HepG2 (cell line): ENCODE measurements around the gene SMIM13. TPM values are rescaled to one million over a fixed set of nuclear protein-coding genes. Genes with fewer than 3 reads are reported as not detected.

ENCODE experiments used
- HMGXB3 ChIP-seq: sonication (generic); formaldehyde crosslinking; IDR thresholded peaks from 2 replicates; pipeline ENCODE4 v1.4.0; 2020; ENCODE audit warnings: missing genetic modification reagents, borderline replicate concordance
- HOXA5 ChIP-seq: sonication (generic); formaldehyde crosslinking; IDR thresholded peaks from 2 replicates; pipeline ENCODE4 v1.4.0; 2020; ENCODE audit warnings: missing genetic modification reagents
- MAX ChIP-seq: IDR thresholded peaks from 2 replicates; pipeline ENCODE4 v1.6.1; 2012; ENCODE audit warnings: inconsistent platforms
- MED8 ChIP-seq: sonication (generic); formaldehyde crosslinking; IDR thresholded peaks from 2 replicates; pipeline ENCODE4 v1.8.1; 2023; ENCODE audit warnings: mild to moderate bottlenecking, missing genetic modification reagents; ENCODE audit not compliant: insufficient replicate concordance
- WIZ ChIP-seq: sonication (generic); formaldehyde crosslinking; IDR thresholded peaks from 2 replicates; pipeline ENCODE4 v1.5.1; 2020; ENCODE audit warnings: mild to moderate bottlenecking, missing genetic modification reagents
- ZNF121 ChIP-seq: sonication (generic); formaldehyde crosslinking; IDR thresholded peaks from 2 replicates; pipeline ENCODE4 v1.5.0; 2020; ENCODE audit warnings: mild to moderate bottlenecking, missing genetic modification reagents
- ZNF138 ChIP-seq: sonication (generic); formaldehyde crosslinking; IDR thresholded peaks from 2 replicates; pipeline ENCODE4 v1.5.0; 2020; ENCODE audit warnings: mild to moderate bottlenecking, low read depth, missing genetic modification reagents
- ZNF530 ChIP-seq: sonication (generic); formaldehyde crosslinking; IDR thresholded peaks from 2 replicates; pipeline ENCODE4 v1.5.0; 2020; ENCODE audit warnings: low read depth, mild to moderate bottlenecking, missing genetic modification reagents
- ZNF703 ChIP-seq: sonication (generic); formaldehyde crosslinking; IDR thresholded peaks from 2 replicates; pipeline ENCODE4 v1.5.1; 2020; ENCODE audit warnings: missing genetic modification reagents, mild to moderate bottlenecking, moderate library complexity, borderline replicate concordance
- ZNF883 ChIP-seq: sonication (generic); formaldehyde crosslinking; IDR thresholded peaks from 2 replicates; pipeline ENCODE4 v1.5.1; 2020; ENCODE audit warnings: mild to moderate bottlenecking, missing genetic modification reagents; ENCODE audit errors: not compliant biosample characterization
- ZXDC ChIP-seq: sonication (generic); formaldehyde crosslinking; IDR thresholded peaks from 2 replicates; pipeline ENCODE4 v1.5.0; 2020; ENCODE audit warnings: mild to moderate bottlenecking, missing genetic modification reagents
- polyA plus RNA-seq, 8 experiments: library from polyadenylated mRNA; depleted of rRNA in 3 of 8; stranded (reverse) in 7 of 8; unstranded in 1 of 8; fragments of >200 nt; fragmentation: Illumina TruSeq in 4 of 8; extraction: Trizol in 4 of 8; gene quantifications; 2 replicates each; pipeline versions ENCODE4 v1.2.1 to v1.2.3, GENCODE V29; 2011 to 2016; ENCODE audit warnings: low read depth in 4 of 8, missing spikeins in 1 of 8, mixed read lengths in 1 of 8; ENCODE audit not compliant: insufficient read depth in 1 of 8
- total RNA-seq, 5 experiments: library from RNA; depleted of rRNA; stranded (reverse); fragments of >200 nt; fragmentation: Illumina TruSeq; extraction: Trizol; gene quantifications; 2 replicates each; pipeline ENCODE4 v1.2.3, GENCODE V29; 2016; ENCODE audit warnings: low read depth in 1 of 5
- TF ChIP-seq, protein P1 (sequence below): sonication (generic); formaldehyde crosslinking; IDR thresholded peaks from 2 replicates; pipeline ENCODE4 v1.5.0; 2020; ENCODE audit warnings: mild to moderate bottlenecking, missing genetic modification reagents, moderate library complexity
- TF ChIP-seq, protein P2 (sequence below): sonication (generic); formaldehyde crosslinking; IDR thresholded peaks from 2 replicates; pipeline ENCODE4 v1.5.0; 2020; ENCODE audit warnings: mild to moderate bottlenecking, missing genetic modification reagents, borderline replicate concordance

SMIM13 gene
- total and polyA plus RNA-seq, 2 of the 13 experiments (the other 11 are each of a cell fraction or from before 2014, with no cell fraction given): 2.7 to 10.2 TPM

GRCh38 chr6:11143394-11144371, 50.0 kb downstream of the SMIM13 start (continued):
- TF ChIP-seq WIZ (CRISPR knock-in tag): peak; percentile 97
- TF ChIP-seq MAX: peak; percentile 99
- no peak for TF ChIP-seq ZNF138 (CRISPR knock-in tag)
- no peak for TF ChIP-seq HOXA5 (CRISPR knock-in tag)
- peak; percentile 88 for TF ChIP-seq HMGXB3 (CRISPR knock-in tag)
- no peak for TF ChIP-seq ZNF883
- TF ChIP-seq, protein P1, sequence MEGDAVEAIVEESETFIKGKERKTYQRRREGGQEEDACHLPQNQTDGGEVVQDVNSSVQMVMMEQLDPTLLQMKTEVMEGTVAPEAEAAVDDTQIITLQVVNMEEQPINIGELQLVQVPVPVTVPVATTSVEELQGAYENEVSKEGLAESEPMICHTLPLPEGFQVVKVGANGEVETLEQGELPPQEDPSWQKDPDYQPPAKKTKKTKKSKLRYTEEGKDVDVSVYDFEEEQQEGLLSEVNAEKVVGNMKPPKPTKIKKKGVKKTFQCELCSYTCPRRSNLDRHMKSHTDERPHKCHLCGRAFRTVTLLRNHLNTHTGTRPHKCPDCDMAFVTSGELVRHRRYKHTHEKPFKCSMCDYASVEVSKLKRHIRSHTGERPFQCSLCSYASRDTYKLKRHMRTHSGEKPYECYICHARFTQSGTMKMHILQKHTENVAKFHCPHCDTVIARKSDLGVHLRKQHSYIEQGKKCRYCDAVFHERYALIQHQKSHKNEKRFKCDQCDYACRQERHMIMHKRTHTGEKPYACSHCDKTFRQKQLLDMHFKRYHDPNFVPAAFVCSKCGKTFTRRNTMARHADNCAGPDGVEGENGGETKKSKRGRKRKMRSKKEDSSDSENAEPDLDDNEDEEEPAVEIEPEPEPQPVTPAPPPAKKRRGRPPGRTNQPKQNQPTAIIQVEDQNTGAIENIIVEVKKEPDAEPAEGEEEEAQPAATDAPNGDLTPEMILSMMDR (CRISPR knock-in tag): peak; percentile 19; the same call in 1 of the 2 replicates
- no peak for TF ChIP-seq ZNF121 (CRISPR knock-in tag)
- TF ChIP-seq, protein P2, sequence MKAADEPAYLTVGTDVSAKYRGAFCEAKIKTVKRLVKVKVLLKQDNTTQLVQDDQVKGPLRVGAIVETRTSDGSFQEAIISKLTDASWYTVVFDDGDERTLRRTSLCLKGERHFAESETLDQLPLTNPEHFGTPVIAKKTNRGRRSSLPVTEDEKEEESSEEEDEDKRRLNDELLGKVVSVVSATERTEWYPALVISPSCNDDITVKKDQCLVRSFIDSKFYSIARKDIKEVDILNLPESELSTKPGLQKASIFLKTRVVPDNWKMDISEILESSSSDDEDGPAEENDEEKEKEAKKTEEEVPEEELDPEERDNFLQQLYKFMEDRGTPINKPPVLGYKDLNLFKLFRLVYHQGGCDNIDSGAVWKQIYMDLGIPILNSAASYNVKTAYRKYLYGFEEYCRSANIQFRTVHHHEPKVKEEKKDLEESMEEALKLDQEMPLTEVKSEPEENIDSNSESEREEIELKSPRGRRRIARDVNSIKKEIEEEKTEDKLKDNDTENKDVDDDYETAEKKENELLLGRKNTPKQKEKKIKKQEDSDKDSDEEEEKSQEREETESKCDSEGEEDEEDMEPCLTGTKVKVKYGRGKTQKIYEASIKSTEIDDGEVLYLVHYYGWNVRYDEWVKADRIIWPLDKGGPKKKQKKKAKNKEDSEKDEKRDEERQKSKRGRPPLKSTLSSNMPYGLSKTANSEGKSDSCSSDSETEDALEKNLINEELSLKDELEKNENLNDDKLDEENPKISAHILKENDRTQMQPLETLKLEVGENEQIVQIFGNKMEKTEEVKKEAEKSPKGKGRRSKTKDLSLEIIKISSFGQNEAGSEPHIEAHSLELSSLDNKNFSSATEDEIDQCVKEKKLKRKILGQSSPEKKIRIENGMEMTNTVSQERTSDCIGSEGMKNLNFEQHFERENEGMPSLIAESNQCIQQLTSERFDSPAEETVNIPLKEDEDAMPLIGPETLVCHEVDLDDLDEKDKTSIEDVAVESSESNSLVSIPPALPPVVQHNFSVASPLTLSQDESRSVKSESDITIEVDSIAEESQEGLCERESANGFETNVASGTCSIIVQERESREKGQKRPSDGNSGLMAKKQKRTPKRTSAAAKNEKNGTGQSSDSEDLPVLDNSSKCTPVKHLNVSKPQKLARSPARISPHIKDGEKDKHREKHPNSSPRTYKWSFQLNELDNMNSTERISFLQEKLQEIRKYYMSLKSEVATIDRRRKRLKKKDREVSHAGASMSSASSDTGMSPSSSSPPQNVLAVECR (CRISPR knock-in tag): peak; percentile 45; the same call in 1 of the 2 replicates
- TF ChIP-seq ZNF530 (CRISPR knock-in tag): no peak
- no peak for TF ChIP-seq ZNF703 (CRISPR knock-in tag)
- no peak for TF ChIP-seq MED8
- no peak for TF ChIP-seq ZXDC (CRISPR knock-in tag)
